Mucosa of stomach (tissue), 1 donor: ENCODE results near the gene AJAP1.

ENCODE experiments used
- H3K27me3 ChIP-seq: one replicate; pipeline ENCODE4 v1.7.0; 2013; ENCODE audit warnings: mild to moderate bottlenecking, low read length; ENCODE audit not compliant: control insufficient read depth, insufficient read depth
- H3K36me3 ChIP-seq: one replicate; pipeline ENCODE4 v1.7.0; 2013; ENCODE audit warnings: low read length; ENCODE audit not compliant: control insufficient read depth, insufficient read depth
- H3K4me1 ChIP-seq: one replicate; pipeline ENCODE4 v1.7.0; 2013; ENCODE audit warnings: mild to moderate bottlenecking, low read length; ENCODE audit not compliant: control insufficient read depth, insufficient read depth
- H3K4me3 ChIP-seq: one replicate; pipeline ENCODE4 v1.7.0; 2013; ENCODE audit warnings: low read length
- H3K9ac ChIP-seq: one replicate; pipeline ENCODE4 v1.7.0; 2013; ENCODE audit warnings: mild to moderate bottlenecking, low read length, moderate library complexity
- H3K9me3 ChIP-seq: one replicate; pipeline ENCODE4 v1.7.0; 2013; ENCODE audit warnings: mild to moderate bottlenecking, low read length, moderate library complexity; ENCODE audit not compliant: control insufficient read depth
- donor health status: Pancreatic carcinoma.

The AJAP1 gene

DNA sequence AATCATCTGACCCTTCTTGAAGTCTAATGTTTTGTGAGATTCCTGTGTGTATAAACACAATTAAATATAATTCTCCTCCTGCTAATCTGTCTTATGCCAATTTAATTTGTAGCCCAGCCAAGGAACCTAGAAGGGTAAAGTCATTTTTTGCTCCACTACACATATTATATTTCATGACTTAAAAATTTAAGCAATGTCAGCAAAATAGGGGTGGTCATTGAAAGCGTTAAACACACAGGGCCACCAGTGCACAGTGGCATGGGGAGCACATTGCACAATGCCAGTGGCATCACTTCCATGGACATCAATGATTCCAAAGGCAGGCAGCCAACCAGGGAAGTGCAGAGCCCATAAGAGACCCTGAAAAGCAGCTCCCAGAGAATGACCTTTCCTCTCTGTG lies 166.1 kb downstream of the AJAP1 start:
- Histone ChIP-seq H3K9me3 (no peaks in the 10 kb centered on the region), H3K36me3 (no peaks in the 10 kb centered on the region), H3K27me3 (no peaks in the 10 kb centered on the region), H3K4me1 (no peaks in the 10 kb centered on the region), H3K4me3 (no peak overlapping the region), H3K9ac (no peak overlapping the region)

GRCh38 chr1:4825800-4826450 lies 171.5 kb downstream of the AJAP1 start:
- Histone ChIP-seq H3K4me3 (no peak overlapping the region), H3K9me3 (no peaks in the 10 kb centered on the region), H3K27me3 (no peaks in the 10 kb centered on the region), H3K4me1 (no peaks in the 10 kb centered on the region), H3K9ac (no peak overlapping the region), H3K36me3 (no peaks in the 10 kb centered on the region)

DNA sequence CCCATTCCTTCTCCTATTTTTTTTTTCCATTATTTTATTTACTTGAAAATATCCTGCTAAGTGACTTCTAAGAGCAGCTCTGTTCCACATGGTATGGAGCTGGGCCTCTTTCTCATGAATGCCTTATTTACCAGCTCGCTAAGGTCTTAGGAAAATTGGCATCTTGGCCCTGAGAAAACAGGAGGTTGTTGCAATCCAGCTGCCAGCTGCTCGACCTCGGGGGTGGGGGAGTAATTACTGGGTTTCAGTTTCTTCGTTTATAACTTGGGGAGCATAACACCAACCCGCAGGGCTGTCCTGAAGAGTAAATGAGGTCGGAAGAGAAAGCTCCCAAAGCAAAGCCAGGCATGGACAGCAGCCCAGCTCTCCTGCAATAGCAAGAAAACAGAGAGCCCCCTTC lies 176.3 kb downstream of the AJAP1 start:
- Histone ChIP-seq H3K9ac (no peak overlapping the region), H3K27me3 (no peaks in the 10 kb centered on the region), H3K36me3 (no peaks in the 10 kb centered on the region), H3K4me3 (no peak overlapping the region), H3K9me3 (no peaks in the 10 kb centered on the region), H3K4me1 (no peaks in the 10 kb centered on the region)

GRCh38 chr1:4836574-4836973 lies 182.2 kb downstream of the AJAP1 start:
- no peak overlapping the region for H3K9ac ChIP-seq
- H3K4me1 ChIP-seq = no peaks in the 10 kb centered on the region
- no peak overlapping the region for H3K4me3 ChIP-seq
- H3K27me3 ChIP-seq = no peaks in the 10 kb centered on the region
- H3K36me3 ChIP-seq = no peaks in the 10 kb centered on the region
- no peaks in the 10 kb centered on the region for H3K9me3 ChIP-seq

GRCh38 chr1:4837031-4837600 lies 182.7 kb downstream of the AJAP1 start:
- H3K9ac ChIP-seq = no peak overlapping the region
- no peaks in the 10 kb centered on the region for H3K9me3 ChIP-seq
- no peaks in the 10 kb centered on the region for H3K4me1 ChIP-seq
- no peaks in the 10 kb centered on the region for H3K36me3 ChIP-seq
- no peak overlapping the region for H3K4me3 ChIP-seq
- no peaks in the 10 kb centered on the region for H3K27me3 ChIP-seq

- Histone ChIP-seq H3K36me3 (no peaks in the 10 kb centered on the region), H3K27me3 (no peaks in the 10 kb centered on the region), H3K4me3 (no peak overlapping the region), H3K4me1 (no peaks in the 10 kb centered on the region), H3K9ac (no peak overlapping the region), H3K9me3 (no peaks in the 10 kb centered on the region)
Observed at GRCh38 chr1:4837752-4838151, 183.3 kb downstream of the AJAP1 start.

- no peak overlapping the region for H3K4me3 ChIP-seq
- no peak overlapping the region for H3K9ac ChIP-seq
- no peaks in the 10 kb centered on the region for H3K27me3 ChIP-seq
- H3K9me3 ChIP-seq = no peaks in the 10 kb centered on the region
- no peaks in the 10 kb centered on the region for H3K4me1 ChIP-seq
- H3K36me3 ChIP-seq = no peaks in the 10 kb centered on the region
Observed at GRCh38 chr1:4838231-4838630, 183.8 kb downstream of the AJAP1 start.
